Measurements from ENCODE around the gene CELSR3.

DNA sequence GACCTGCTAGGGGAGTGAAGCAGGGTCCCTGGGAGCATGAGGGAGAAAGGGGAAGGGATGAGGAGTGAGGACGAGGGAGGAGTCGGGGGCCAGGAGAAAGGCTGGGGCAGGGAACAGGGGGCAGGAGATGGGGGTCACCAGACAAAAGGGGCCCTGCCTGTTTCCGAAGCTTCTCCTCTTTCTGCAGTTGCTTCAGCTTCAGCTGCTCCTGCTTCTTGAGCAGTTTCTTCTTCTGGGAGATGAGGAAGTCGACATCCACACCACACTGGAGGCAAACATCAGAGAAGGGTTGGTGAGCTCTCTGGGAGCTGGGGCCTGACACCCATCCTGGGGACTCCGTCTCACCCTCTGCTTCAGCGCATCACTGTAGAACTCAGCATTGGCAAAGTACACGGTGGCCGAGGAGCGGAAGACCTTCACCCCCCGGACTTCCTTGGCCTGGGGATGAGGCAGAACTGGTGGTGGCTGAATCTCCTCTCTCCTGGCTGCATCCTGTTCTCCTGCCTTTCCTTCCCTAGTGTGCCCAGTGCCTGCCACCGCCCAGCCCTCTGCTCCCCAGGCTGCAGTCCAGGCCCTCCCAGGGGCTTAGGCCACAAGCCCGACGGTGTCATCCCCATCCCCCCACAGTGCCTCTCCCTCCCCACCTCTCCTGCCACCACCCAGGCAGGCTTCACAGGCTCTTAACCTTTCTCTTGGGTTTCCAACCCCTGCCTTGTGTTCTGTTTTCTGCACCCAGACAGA is 34.2 kb downstream of the CELSR3 start:
- TF ChIP-seq, protein P1, sequence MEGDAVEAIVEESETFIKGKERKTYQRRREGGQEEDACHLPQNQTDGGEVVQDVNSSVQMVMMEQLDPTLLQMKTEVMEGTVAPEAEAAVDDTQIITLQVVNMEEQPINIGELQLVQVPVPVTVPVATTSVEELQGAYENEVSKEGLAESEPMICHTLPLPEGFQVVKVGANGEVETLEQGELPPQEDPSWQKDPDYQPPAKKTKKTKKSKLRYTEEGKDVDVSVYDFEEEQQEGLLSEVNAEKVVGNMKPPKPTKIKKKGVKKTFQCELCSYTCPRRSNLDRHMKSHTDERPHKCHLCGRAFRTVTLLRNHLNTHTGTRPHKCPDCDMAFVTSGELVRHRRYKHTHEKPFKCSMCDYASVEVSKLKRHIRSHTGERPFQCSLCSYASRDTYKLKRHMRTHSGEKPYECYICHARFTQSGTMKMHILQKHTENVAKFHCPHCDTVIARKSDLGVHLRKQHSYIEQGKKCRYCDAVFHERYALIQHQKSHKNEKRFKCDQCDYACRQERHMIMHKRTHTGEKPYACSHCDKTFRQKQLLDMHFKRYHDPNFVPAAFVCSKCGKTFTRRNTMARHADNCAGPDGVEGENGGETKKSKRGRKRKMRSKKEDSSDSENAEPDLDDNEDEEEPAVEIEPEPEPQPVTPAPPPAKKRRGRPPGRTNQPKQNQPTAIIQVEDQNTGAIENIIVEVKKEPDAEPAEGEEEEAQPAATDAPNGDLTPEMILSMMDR (conservative IDR thresholded peaks at IDR 0.05; ENCODE audit: low read depth, low read length): no peak
- no peak for TF ChIP-seq EZH2 (IDR thresholded peaks at IDR 0.05; ENCODE audit: low read length, unreplicated experiment)
- no peak for TF ChIP-seq EZH2phosphoT487 (IDR thresholded peaks at IDR 0.05; ENCODE audit: borderline replicate concordance, low read length)

All from PC-3 (cell line).